Fibroblast of skin of left biceps (primary cell): ENCODE results near the gene POLR1B.
"Not testable (repeated sequence)": the region's sequence is repeated elsewhere in the genome, so short reads cannot be mapped to it uniquely, and the experiment has no call there.

Source experiments
- DNase-seq, 2 experiments: peaks; one replicate each; pipeline ENCODE4 v3.0.0-alpha.2; 2013; ENCODE audit warnings: low read depth in 2 of 2

The POLR1B gene

DNA sequence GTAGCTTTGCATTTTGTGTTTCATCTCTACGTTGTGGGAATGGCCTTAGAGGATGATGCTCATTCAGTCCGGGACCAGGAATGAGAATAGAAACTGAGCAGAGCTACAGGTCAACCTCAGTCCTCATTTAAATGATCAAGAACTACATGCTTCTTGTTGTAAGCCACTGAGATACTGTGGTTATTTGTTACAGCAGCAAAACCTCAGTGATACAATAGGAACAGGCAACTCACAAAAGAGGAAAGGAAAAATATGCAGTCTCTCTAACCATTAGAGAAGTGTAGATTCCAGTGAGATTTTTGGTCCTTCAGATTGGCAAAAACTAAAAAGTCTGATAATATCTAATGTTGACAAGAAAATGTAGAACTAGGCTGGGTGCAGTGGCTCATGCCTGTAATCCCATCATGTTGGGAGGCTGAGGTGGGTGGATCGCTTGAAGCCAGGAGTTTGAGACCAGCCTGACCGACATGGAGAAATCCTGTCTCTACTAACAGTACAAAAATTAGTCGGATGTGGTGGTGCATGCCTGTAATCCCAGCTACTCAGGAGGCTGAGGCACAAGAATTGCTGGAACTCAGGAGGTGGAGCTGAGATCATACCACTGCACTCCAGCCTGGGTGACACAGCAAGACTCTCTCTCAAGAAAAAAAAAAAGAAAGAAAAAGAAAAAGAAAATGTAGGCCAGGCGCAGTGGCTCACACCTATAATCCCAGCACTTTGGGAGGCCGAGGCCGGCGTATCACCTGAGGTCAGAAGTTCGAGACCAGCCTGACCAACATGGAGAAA, 55.5 kb downstream of the POLR1B start:
- DNase-seq, result no peak

DNA sequence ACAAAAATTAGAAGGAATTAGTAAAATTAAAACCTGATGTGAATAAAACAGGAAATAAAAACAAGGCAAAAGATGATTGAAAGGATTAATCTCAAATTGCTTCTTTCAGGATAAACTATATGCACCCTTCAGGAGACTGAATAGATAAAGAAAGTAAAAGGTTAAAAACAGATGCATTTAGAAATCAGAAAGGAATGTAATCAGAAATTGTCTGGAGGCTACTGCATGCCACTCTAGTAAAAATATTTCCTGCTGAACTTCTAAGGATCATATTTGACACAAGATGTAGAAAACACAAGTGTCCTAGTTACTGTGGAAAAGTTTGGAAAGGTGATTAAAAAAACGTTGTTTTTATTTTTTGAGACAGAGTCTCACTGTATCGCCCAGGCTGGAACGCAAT, 58.4 kb downstream of the POLR1B start:
- DNase-seq, result no peak

DNA sequence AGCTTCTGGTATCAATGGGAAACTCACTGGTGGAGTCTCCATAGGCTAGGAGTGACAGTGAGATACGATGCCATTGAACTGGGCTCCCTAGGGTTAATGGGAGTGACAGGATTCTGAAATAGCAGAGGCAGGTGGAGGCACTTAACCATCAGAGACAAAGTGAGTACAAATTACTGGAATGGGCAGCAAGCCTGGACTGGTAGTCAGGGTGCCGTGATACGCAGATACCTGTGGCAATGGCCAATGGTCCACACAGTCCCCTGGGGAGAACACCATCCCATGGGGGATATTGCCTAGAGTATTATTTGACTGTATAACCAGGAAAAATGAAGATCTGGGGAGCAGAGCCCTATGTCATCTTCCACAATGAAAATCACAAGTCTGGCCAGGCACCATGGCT, 59.5 kb downstream of the POLR1B start:
- DNase-seq, result no peak

DNA sequence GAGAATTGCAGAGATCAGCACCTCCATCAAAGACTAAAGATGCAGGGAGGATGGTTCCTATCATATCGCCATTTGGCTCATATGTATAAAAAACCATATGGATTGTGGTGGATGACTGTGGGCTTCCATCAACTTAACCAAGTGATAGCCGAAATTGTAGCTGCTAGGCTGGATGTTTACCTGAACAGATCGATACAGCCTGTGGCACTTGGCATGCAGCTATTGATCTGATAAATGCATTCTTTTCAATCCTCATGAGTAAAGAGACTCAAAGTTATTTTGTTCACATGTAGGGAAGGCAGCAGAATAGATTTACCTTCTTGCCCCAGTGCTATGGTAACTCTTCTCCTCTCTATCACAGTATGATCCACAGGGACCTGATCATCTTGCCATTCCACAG, 60.7 kb downstream of the POLR1B start:
- DNase-seq, result no peak

DNA sequence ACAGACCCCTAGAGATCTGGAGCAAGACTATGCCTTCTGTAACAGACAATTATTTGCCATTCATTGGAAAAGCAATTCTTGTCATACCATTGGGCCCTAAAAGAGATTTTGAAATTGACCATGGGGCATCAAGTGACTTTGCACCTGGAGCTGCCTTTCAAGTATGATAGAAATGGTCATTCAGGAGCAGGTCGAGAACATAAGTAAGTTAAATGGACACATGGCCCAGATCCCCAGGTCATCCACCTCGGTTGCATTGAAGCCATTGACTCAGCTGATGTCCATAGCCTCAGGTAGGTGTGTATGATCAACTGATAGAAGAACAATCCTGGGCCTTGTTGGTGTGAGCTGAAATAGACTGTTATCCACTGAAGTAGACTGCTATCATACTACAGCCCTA, 61.5 kb downstream of the POLR1B start:
- DNase-seq, result no peak

DNA sequence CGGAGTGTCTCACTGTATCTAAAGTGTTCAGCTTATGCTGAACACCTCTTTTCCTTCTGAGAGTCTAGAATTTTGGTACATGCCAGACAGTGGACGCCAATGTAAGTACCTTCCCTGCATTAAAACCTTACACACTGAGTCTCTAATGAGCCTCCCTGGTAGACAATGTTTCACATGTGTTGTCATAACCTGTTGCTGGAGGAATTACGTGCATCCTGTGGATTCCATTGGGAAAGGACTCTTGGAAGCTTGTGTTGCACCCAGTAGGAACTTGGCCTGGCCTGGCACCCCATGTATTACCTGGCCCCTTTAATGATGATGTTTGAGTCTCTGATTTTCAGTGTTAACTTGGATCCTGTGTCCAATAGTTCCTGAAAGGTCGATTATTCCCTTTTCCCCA, 62.7 kb downstream of the POLR1B start:
- no peak for DNase-seq

DNA sequence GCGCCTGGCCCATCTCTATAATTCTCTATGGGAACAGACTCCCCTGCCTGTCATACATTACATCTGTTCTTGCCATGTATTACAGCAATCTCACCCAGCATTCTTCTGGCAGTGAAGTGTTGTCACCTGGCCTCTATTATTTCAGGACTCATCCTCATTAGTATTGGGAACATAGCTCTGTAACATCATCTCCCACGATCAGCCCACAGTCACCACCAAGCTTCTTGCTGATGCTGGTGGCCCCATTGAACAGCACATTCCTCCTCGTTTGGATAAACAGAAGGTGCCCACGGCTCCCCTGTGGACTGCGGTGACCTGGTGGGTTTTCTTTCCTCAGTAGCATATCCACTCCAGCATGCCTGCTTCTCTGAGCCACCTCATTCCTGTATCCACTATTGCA, 63.7 kb downstream of the POLR1B start:
- no peak for DNase-seq

DNA sequence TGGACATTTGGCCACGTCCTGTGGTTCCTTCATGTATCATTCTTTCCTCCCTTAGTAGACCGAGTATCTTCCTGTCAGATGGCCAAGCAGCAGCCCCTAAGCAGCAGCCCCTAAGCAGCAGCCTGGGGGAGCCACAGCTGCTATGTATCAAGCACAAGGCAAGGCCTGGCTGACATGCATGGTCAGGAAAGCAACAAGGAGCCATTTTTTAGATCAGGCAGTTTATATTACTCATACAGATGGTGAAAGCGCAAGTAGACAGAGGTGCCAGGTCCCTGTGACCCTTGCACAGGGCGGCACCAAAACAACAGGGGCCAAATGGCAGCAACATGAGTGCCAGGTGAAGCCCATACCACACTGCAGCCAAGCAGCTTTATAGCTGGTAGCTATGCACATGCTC, 64.3 kb downstream of the POLR1B start:
- DNase-seq, result no peak

DNA sequence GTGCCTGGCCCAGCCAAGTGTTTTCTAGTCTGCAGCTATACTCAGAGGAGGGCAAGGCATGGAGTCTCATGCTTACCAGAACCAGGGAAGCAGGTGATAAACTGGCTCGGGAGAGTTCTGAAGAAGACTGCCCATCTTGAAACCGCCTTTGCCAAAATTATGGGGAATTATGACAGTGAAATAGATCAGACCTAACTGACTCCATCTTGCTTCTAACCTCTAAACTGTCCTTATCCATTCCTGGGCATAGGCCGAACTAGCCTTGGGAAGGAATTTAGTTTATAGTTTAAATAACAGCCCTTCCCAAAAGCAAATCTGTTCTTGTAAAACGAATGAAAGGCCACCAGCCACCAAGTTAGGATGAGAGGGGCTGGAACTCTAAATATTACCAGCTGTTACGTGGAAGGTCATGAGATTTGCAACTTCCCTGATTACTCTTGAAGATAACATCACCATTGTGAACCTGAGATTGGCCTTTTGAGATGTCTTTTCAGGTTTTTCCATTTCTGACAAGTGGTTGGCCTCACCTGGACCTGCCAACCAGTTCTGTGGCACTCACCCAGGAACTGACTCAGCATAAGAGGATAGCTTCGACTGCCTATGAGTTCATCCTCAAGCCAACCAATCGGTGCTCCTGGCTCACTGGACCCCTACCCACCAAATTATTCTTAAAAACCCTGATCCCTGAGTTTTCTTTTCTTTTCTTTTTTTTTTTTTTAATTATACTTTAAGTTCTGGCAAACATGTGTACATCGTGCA, 65.6 kb downstream of the POLR1B start:
- no peak for DNase-seq

DNA sequence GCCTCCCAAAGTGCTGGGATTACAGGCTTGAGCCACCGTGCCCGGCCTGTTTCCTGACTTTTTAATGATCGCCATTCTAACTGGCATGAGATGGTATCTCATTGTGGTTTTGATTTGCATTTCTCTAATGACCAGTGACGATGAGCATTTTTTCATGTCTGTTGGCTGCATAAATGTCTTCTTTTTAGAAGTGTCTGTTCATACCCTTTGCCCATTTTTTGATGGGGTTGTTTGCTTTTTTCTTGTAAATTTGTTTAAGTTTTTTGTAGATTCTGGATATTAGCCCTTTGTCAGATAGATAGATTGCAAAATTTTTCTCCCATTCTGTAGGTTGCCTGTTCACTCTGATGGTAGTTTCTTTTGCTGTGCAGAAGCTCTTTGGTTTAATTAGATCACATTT, 67.1 kb downstream of the POLR1B start:
- not testable (repeated sequence) for DNase-seq

DNA sequence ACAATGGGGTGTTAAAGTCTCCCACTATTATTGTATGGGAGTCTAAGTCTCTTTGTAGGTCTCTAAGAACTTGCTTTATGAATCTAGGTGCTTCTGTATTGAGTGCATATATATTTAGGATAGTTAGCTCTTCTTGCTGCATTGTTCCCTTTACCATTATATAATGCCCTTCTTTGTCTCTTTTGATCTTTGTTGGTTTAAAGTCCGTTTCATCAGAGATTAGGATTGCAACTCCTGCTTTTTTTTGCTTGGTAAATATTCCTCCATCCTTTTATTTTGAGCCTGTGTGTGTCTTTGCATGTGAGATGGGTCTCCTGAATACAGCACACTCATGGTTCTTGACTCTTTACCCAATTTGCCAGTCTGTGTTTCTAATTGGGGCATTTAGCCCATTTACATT, 70.0 kb downstream of the POLR1B start:
- DNase-seq, result not testable (repeated sequence)

DNA sequence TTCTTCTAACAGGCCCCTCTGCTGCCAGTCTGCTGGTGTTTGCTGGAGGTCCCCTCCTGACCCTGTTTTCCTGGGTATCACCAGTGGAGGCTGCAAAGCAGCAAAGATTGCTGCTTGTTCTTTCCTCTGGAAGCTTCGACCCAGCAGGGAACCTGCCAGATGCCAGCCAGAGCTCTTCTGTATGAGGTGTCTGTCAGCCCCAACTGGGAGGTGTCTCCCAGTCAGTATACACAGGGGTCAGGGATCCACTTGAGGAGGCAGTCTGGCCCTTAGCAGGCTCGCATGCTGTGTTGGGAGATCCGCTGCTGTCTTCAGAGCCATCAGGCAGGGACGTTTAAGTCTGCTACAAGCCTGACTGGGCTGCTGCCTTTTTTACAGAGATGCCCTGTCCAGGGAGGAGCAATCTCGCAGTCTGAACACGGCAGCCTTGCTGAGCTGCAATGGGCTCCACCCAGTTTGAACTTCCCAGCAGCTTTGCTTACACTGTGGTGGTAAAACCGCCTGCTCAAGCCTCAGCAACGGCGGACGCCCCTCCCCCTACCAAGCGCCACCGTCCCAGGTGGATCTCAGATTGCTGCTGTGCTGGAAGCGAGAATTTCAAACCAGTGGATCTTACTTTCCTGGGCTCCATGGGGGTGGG, 72.1 kb downstream of the POLR1B start:
- DNase-seq, result no peak

DNA sequence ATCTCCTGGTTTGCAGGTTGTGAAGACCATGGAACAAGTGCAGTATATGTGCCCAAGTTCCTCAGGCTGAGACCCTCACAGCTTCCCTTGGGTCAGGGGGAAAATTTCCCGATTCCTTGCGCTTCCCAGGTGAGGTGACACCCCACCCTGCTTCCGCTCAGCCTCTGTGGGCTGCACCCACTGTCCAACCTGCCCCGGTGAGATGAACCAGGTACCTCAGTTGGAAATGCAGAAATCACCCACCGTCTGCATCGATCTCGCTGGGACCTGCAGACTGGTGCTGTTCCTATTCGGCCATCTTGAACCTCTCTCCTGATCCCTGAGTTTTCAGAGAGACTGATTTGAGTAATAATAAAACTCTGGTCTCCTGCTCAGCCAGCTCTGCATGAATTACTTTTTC, 72.8 kb downstream of the POLR1B start:
- no peak for DNase-seq

DNA sequence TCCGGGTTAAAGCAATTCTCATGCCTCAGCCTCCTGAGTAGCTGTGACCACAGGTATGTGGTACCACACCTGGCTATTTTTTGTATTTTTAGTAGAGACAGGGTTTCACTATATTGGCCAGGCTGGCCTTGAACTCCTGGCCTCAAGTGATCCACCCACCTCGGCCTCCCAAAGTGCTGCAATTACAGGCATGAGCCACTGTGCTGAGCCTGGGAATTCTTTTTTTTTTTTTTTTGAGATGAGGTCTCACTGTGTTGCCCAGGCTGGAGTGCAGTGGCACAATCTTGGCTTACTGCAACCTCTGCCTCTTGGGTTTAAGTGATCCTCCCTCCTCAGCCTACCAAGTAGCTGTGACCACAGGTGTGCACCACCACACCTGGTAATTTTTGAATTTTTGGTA, 73.5 kb downstream of the POLR1B start:
- not testable (repeated sequence) for DNase-seq

DNA sequence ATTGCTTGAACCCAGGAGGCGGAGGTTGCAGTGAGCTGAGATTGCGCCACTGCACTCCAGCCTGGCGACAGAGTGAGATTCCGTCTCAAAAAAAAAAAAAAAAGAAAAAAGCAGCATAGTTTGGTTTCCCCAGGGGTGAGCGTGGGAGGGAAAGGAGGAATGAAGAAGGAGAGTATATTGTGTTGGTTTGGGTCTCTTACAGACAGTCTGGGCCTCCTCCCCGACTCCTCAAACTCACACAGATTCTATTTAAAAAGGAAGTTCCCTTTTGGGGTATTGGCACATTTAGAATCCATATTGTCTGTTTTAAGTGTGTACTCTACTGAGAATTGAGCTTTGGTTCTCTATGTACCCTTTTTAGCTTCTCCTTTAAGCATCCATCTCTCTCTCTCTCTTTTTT, 76.1 kb downstream of the POLR1B start:
- DNase-seq, result no peak

DNA sequence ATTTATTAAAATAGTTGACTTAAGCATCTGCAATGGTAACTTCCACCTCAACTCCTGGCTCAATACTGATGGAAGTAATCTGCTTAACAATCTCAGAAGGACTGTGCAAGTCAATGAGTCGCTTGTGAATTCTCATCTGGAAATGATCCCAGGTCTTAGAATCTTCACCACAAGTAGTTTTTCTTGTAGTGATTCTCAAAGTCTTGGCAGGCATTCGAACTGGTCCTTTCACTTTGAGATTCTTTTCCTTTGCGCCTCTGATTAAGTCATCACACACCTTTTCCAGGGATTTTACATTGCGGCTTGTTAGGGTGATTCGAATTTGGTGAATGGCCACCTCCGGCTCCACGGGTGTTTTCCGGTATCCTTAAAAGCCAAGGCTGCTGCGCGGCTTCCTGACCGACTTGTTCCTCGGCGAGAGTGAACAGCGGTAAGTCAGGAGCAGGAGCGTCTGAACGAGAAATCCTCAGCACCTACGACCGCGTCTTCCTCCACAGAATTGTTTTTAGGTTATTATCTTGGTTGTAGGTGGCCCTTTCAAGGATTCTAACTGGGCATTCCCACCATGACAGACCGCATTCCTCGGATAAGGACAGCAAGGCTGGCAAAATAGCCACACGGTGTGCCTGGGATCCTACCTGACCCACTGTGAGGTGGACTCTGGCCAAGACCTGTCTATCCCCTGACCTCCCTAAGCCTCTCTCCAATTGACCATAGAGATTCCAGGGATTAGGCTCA, 79.7 kb downstream of the POLR1B start:
- peak in 1 of 2 experiments; percentile 71 for DNase-seq

DNA sequence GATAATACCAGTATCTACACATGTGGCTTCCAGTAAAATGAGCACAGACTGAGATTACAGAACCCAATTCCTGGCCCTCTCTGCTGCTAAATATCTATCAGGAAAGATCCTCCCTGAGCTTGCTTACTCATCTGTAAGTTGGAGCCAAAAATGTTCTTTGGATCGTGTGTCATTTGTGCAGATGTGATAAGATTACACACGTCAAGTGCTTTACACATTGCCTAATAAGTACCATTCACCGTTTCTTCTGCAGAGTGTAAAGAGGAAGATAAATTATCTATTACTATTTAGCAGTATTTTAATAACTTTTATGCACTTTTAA, 80.2 kb downstream of the POLR1B start:
- DNase-seq, result peak; percentile 92

DNA sequence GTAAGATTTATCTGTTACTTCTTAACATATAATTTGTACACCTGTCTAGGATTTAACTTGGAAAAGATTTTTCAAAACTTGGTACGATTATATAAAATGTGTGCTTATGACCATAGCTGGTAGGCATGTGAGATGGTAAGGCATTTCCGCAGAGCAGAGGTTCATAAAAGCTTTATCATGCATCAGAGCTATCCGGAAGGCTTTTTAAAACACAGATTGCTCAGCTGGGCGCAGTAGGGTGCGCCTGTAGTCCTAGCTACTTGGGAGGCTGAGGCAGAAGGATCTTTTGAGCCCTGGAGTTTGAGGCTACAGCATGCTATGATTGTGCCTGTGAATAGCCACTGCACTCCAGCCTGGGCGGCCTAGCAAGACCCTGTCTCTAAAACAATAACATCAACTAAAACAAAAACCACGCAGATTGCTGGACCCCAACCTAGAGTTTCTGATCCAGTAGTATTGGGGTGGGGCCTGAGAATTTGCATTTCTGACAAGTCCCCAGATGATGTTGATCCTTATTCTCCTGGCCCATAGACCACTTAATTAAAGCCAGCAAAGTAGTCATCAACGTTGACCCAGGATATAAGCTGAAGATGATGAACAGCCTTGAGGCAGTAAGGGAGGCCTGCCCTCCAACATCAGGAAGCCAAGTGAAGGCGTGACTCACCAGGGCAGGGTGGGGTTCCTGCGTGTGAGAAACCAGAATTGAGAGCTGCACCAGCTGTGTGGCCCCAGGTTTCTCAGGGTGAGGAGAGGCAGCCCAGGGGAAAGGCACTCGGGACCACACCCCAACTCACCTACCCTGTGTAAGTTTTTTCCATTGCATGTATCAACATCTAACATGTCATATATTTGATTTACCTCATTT, 81.9 kb downstream of the POLR1B start:
- DNase-seq, result no peak

DNA sequence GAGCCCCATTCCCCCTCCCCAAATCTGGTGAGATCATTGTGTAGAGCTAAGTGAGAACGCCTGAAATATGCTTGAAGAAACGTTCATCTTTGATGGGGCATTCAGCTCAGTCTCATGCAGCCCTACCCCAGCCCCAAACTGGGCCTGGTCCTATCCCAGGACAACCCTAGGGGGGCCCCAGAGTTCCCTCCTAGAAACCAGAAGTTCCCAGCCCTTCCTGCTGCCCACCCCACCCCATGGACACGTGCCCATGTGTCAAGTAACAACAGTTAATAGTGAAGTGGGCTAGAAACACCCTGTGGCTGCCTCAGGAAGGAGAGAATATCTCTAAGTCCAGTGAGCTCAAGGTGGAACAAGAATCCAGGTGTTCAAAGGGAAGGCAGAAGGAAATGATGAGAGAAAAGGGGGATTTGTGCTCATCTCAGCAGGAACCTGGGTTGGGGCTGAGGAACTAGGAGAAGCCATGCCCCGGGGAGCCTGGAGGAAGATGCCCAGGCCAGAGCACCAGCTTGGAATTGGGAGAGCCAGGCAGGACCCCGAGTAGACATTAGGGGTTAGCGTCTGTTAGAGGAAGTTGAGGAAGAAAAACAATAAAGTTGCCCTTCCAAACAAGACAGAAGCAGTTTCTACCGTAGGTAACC, 83.3 kb downstream of the POLR1B start:
- no peak for DNase-seq

DNA sequence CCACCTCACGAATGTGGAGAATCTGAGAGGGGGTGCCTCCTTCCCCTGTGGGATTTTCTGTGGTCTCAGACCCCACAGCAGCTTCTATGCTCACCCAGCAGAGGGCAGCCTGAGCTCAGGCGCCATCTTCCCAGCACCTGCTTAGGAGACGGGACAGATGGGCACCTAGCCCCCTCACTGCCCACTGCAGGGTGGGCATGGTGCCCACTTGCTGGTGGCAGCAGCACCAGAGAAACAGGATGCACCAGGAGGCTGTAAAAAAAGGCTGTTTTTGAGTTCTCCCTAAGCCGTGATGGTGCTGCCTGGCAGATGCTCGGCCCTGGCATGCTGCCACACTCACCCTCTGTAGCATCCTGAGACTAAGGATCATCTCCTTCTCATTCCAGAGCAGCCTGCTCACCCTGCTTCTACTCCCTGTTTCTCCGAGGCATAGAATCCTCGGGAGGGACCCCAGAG, 84.4 kb downstream of the POLR1B start:
- peak; percentile 40 to 53 for DNase-seq
